ENCODE results near the gene MACF1. TPM values are rescaled to one million over a fixed set of nuclear protein-coding genes. Genes with fewer than 3 reads are reported as not detected.

MACF1 gene
- total RNA-seq, 2 donors from 2014 or later = 355 to 400 TPM

GRCh38 chr1:39226836-39227235 is 22.3 kb downstream of the MACF1 start:
- DNase-seq (ENCODE audit: low spot score in 2 of 2) = no peak
- no peak for ATAC-seq
- H3K36me3 Mint-ChIP-seq = peaks cover 11 to 39% of the 10 kb centered on the region in 2 donors
- H3K9me3 Mint-ChIP-seq = peaks cover 0 to 5% of the 10 kb centered on the region in 2 donors
- H3K27ac Mint-ChIP-seq = no peak overlapping the region

- ATAC-seq (no peak), DNase-seq (ENCODE audit: low spot score in 2 of 2) (no peak)
- Mint-ChIP-seq H3K27ac (no peak overlapping the region), H3K9me3 (no peaks in the 10 kb centered on the region), H3K36me3 (peaks cover 16 to 39% of the 10 kb centered on the region in 2 donors)
Observed at GRCh38 chr1:39228252-39228651, 23.8 kb downstream of the MACF1 start.

GRCh38 chr1:39229504-39229903 is 25.0 kb downstream of the MACF1 start:
- Mint-ChIP-seq H3K27ac (peak overlapping the region in 1 of 2 donors; percentile 85), H3K36me3 (peaks cover 18 to 31% of the 10 kb centered on the region in 2 donors), H3K9me3 (no peaks in the 10 kb centered on the region)
- ATAC-seq (no peak), DNase-seq (ENCODE audit: low spot score in 2 of 2) (no peak)

GRCh38 chr1:39230261-39231190 is 26.0 kb downstream of the MACF1 start:
- H3K36me3 Mint-ChIP-seq = peaks cover 18 to 35% of the 10 kb centered on the region in 2 donors
- ATAC-seq = peak in 1 of 2 donors; percentile 59
- H3K9me3 Mint-ChIP-seq = no peaks in the 10 kb centered on the region
- H3K27ac Mint-ChIP-seq = peak overlapping the region; percentile 53 to 85
- no peak for DNase-seq (ENCODE audit: low spot score in 2 of 2)

GRCh38 chr1:39236971-39237370 is 32.5 kb downstream of the MACF1 start:
- Mint-ChIP-seq H3K36me3 (peaks cover 13 to 39% of the 10 kb centered on the region in 2 donors), H3K27ac (peak overlapping the region in 1 of 2 donors; percentile 43), H3K9me3 (no peaks in the 10 kb centered on the region)
- no peak for DNase-seq (ENCODE audit: low spot score in 2 of 2)
- no peak for ATAC-seq

- Mint-ChIP-seq H3K9me3 (no peaks in the 10 kb centered on the region), H3K27ac (peak overlapping the region; percentile 27 to 29), H3K36me3 (peaks cover 0 to 28% of the 10 kb centered on the region in 2 donors)
- no peak for ATAC-seq
- DNase-seq (ENCODE audit: low spot score in 2 of 2) = no peak
Observed at GRCh38 chr1:39238476-39238875, 34.0 kb downstream of the MACF1 start.

- Mint-ChIP-seq H3K36me3 (peaks cover 0 to 31% of the 10 kb centered on the region in 2 donors), H3K27ac (peak overlapping the region; percentile 33 to 84), H3K9me3 (no peaks in the 10 kb centered on the region)
- ATAC-seq (no peak), DNase-seq (ENCODE audit: low spot score in 2 of 2) (no peak)
Observed at GRCh38 chr1:39239968-39240367, 35.5 kb downstream of the MACF1 start.

- ATAC-seq = no peak
- Mint-ChIP-seq H3K9me3 (no peaks in the 10 kb centered on the region), H3K36me3 (peaks cover 0 to 34% of the 10 kb centered on the region in 2 donors), H3K27ac (no peak overlapping the region)
- DNase-seq (ENCODE audit: low spot score in 2 of 2) = no peak
Observed at GRCh38 chr1:39243302-39243701, 38.8 kb downstream of the MACF1 start.

- no peak for ATAC-seq
Observed at GRCh38 chr1:39250460-39251240, 46.2 kb downstream of the MACF1 start.

GRCh38 chr1:39255222-39255621 is 50.7 kb downstream of the MACF1 start:
- DNase-seq (ENCODE audit: low spot score in 2 of 2) (no peak), ATAC-seq (no peak)
- peaks cover 0 to 20% of the 10 kb centered on the region in 2 donors for H3K36me3 Mint-ChIP-seq
- H3K27ac Mint-ChIP-seq = no peak overlapping the region
- H3K9me3 Mint-ChIP-seq = no peaks in the 10 kb centered on the region

More at GRCh38 chr1:39250460-39251240, 46.2 kb downstream of the MACF1 start:
- Mint-ChIP-seq H3K9me3 (no peaks in the 10 kb centered on the region), H3K36me3 (peaks cover 0 to 33% of the 10 kb centered on the region in 2 donors), H3K27ac (peak overlapping the region in 1 of 2 donors; percentile 59)
- no peak for DNase-seq (ENCODE audit: low spot score in 2 of 2)

GRCh38 chr1:39258146-39258924 is 53.8 kb downstream of the MACF1 start:
- DNase-seq (ENCODE audit: low spot score in 2 of 2) (peak; percentile 55 to 72), ATAC-seq (peak; percentile 63 to 76)
- H3K36me3 Mint-ChIP-seq = peaks cover 0 to 25% of the 10 kb centered on the region in 2 donors
- peak overlapping the region; percentile 69 for H3K27ac Mint-ChIP-seq
- no peaks in the 10 kb centered on the region for H3K9me3 Mint-ChIP-seq

GRCh38 chr1:39258925-39259244 is 54.4 kb downstream of the MACF1 start:
- ATAC-seq (no peak), DNase-seq (ENCODE audit: low spot score in 2 of 2) (no peak)
- no peaks in the 10 kb centered on the region for H3K9me3 Mint-ChIP-seq
- H3K36me3 Mint-ChIP-seq = peaks cover 0 to 25% of the 10 kb centered on the region in 2 donors
- peak overlapping the region; percentile 69 for H3K27ac Mint-ChIP-seq

- ATAC-seq = no peak
- Mint-ChIP-seq H3K27ac (peak overlapping the region in 1 of 2 donors; percentile 33), H3K9me3 (no peaks in the 10 kb centered on the region), H3K36me3 (peaks cover 0 to 25% of the 10 kb centered on the region in 2 donors)
- DNase-seq (ENCODE audit: low spot score in 2 of 2) = no peak
Observed at GRCh38 chr1:39261712-39262221, 57.3 kb downstream of the MACF1 start.

GRCh38 chr1:39262802-39263201 is 58.3 kb downstream of the MACF1 start:
- no peak for DNase-seq (ENCODE audit: low spot score in 2 of 2)
- no peaks in the 10 kb centered on the region for H3K9me3 Mint-ChIP-seq
- ATAC-seq = peak in 1 of 2 donors; percentile 59
- H3K36me3 Mint-ChIP-seq = peaks cover 0 to 25% of the 10 kb centered on the region in 2 donors
- H3K27ac Mint-ChIP-seq = no peak overlapping the region

- peaks cover 0 to 35% of the 10 kb centered on the region in 2 donors for H3K36me3 Mint-ChIP-seq
- H3K27ac Mint-ChIP-seq = no peak overlapping the region
- no peak for ATAC-seq
Observed at GRCh38 chr1:39266269-39266668, 61.8 kb downstream of the MACF1 start.

GRCh38 chr1:39266792-39267191 is 62.3 kb downstream of the MACF1 start:
- DNase-seq (ENCODE audit: low spot score in 2 of 2) (no peak), ATAC-seq (no peak)
- peaks cover 0 to 30% of the 10 kb centered on the region in 2 donors for H3K36me3 Mint-ChIP-seq
- no peaks in the 10 kb centered on the region for H3K9me3 Mint-ChIP-seq
- H3K27ac Mint-ChIP-seq = no peak overlapping the region

More at GRCh38 chr1:39266269-39266668, 61.8 kb downstream of the MACF1 start:
- no peaks in the 10 kb centered on the region for H3K9me3 Mint-ChIP-seq
- no peak for DNase-seq (ENCODE audit: low spot score in 2 of 2)
